Measurements from ENCODE around the gene TWF1.

TWF1 gene

DNA sequence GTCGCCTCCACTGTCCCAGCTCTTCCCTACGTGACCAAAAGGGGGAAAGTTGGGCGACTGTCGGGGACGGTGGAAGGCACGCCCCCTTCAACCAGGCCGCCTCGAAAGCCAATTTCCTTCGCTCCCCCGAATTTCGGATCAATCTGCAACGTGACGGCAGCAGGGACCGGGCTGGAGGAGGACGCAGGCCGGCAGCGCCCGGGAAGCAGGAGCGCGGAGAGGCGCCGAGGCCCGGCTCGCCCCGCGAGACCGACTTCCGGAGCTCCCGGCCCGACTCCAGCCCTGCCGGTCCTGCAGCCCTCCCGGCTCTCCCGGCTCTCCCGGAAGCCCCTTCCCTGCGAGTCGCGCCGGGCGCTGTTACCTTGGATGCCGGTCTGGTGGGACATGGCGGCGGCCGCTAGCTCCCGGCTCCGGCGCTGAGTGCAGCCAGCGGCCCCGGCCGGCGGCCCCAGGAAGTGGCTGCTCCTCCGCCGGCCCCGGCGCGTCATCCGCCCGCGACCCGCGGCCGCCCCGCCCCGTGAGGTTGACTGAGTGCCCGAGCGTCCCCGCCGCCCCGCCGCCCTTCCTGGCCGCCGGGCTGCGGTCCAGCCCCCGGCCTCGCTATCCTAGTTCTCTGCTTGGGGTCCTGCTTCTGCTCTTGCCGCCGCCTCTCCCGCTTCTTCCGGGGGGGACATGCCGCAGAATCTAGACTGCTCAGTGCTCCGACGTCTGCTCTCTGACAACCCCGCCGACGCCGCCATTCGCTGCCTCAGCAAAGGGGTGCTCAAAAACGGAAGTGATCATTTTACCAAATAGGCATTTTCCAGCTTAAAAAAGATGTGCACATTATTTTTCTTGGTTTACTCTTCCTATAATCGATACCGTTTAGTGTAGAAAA, at the start of gene TWF1:
Gene TWF1 (minus strand): TSS at position 458 of the 877 bp plus-strand sequence. CDS start 72 bp downstream, at position 386.
- DNase-seq (ENCODE audit: low spot score) = peak; percentile 95

DNA sequence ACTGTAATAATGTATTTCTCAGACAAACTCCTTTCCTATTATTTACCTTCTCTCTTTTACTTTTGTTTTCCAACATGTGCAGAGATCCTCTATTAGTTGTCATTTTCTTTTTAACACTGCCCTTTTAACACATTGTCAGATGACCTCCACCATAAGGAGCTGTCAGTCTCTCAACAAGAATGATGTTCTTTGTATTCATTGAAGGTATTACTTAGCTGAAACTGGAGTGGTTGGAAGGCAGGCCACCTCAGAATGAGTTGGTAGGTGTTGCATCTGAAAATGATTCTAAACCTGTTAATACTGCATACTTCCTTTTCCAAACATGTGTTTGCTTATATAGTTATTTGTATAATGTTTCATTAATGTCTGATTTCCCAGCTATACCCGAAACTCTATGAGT, 46.6 kb upstream of the TWF1 start:
- DNase-seq (ENCODE audit: low spot score) = no peak

DNA sequence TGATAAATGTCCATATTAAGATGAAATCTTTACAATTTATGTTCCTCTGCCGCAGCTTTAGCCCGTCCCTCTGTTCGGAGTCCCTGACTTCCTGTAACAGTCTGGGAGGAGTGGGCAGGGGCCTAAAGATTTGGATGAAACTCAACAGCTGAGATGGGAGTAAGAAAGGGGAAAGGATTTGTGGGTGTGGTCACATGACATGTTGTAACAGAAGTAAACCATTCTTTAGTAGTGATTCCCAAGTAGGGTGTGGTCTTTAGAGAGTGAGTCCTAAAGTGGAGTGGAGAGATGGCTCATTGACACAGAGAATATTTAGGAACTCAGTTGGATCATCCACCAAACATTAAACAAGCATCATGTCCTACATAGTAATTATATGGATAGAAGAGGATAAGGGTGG, 42.7 kb upstream of the TWF1 start:
- no peak for DNase-seq (ENCODE audit: low spot score)

DNA sequence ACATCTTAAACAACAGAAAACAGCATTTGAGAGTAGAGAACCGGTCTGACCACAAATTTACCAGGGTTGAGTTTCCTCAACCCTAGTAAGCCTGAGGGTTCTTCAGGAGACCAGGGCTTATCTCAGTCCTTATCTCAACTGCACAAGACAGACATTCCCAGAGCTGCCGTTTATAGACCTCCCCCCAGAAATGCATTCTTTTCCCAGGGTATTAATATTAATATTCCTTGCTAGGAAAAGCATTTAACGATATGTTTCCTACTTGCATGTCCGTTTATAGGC, 42.0 kb upstream of the TWF1 start:
- no peak for DNase-seq (ENCODE audit: low spot score)

DNA sequence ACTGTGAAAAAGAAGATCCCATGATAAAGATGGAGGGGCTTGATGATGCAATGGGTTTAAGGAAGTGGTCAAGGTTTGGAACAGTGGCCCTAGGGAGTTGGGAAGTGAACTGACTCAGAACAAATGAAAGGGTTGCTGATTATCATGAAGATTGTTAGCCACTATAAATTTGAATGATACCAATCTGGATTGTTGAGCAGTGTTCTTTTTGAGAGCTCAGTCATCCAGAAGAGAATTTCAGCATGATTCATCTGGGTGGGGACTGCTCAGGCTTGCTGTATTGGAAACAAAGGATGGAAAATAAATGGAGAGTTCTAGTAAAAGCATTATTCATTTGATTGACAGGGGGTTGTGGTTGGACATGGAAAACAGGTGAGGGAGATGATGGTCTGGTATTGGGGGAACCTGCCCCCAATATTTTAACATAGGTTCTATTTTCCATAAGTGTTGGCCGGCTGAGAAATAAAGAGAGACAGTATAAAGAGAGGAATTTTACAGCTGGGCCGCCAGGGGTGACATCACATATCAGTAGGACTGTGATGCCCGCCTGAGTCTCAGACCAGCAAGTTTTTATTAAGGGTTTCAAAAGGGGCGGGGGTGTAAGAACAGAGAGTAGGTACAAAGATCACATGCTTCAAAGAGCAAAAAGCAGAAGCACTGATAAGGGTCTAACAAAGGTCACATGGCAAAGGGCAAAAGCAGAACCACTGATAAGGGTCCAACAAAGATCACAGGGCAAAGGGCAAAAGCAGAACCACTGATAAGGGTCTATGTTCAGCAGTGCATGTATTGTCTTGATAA, 41.5 kb upstream of the TWF1 start:
- peak; percentile 39 for DNase-seq (ENCODE audit: low spot score)

DNA sequence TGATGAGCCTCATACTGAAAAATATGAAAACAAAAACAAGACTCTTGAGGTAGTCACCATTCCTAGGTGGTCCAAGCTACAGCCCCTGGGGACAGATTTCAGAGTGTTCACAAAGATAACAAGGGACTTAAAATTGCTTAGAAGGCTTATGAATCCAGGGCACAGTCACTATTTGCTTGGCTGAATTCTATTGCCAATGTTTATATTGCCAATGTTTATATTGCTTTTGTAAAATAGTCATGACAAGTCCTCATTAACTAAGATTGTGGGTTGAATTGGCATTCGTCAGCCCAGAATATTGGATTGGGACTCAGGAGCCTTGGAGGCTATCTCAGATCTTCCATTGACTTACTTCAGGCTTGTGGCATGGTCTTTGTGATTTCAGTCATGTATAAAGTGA, 36.1 kb upstream of the TWF1 start:
- DNase-seq (ENCODE audit: low spot score) = no peak

DNA sequence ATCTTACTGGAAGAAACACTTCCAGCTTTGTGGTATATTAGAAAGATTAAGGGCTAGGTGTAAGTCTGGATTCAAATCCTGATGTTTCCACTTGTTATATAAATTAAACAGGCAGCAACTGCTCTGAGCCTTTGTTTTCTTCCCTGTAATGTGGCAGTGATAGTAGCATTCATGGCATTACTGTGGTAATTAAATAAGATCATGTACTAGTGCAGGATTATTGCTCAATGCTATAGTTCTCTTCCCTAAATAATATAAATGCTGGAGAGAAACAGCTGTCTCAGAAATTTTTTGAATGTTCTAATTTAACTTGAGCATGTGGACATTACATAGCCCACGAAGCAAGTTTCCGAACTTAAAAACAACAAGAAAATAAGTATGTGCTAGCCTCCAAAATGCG, 35.1 kb upstream of the TWF1 start:
- no peak for DNase-seq (ENCODE audit: low spot score)

DNA sequence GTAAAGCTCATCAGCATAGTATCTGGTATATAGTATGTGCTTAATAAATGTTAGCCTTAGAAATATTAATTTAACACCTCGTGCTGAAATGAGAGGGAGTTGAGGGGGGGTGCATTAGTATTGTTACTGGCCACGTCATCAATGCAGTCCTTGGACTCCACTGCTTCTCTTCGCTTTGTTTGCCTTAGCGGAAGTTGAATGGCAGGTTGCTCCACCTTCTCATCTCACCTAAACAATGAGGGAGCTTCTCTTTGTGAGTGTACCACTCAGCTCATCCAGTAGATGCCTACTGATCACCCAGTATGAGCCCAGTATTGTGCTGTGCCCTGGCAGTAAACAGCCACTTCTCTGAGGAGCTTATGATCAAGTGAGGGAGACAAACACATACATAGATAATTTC, 34.2 kb upstream of the TWF1 start:
- no peak for DNase-seq (ENCODE audit: low spot score)

DNA sequence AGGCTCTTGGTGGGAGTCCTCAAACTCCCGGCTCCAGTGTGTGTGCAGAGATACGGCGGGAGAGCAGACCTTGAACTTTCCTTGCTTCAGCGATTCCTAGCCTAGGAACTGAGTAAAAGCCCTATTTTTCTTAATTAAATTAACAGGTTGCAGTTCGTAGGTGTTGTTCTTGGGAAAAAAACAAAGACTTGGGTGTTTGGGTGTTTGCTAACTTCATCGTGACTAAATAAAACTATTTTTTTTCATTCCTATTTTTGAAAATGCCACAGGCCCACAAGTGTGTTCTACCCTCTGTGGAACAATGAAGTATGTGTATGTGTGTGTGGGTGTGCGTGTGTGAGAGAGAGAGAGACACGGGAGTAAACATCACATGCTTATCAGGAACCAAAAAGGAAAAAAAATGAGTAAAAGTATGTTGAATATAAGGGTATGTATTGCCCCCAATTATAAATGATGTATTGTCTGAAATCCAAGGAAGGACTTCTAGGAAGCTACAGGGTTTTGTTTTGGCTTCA, 30.4 kb upstream of the TWF1 start:
- DNase-seq (ENCODE audit: low spot score) = no peak

DNA sequence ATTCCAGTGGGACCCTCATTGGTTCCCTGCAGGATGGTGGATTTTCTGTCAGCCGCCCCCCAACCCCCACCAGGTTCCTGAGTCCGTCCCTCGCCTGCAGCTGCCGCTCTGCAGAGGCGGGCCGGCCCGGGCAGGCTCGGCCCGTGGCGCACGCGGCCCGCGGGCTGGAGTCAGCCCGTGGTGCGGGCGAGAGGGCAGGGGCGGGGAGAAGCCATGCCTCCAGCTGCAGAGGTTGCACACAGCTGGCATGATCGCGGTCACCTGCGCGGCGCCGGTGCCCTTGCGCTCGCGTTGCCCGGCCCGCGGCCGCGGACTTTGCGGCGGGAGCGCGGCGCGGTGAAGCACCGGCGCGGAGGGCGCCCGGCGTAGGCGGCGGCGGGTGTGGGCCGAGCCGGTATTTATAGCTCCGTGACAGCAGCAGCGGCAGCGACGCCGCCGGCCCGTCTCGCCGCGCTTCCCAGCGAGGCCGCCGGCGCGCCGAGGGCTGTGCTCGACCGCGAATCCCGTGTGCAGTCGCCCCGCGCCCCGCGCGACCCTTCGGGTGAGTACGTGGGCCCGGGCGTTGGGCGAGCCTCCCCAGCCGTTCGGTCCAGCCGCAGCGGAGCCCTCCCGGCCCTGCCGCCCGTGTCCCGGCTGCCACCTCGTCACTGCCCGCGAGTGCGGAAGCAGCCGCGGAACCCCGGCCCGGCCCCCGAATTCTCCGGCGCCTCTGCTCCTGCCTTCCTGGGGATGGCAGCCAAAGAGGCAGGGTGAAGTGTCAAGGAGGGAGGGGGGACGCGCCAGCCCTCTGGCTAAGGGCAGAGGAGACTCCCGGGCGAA, 29.7 kb upstream of the TWF1 start, which contains the start of gene TMEM117:
Gene TMEM117 (plus strand): TSS at position 426 of the 819 bp plus-strand sequence.
- peak; percentile 83 for DNase-seq (ENCODE audit: low spot score)

DNA sequence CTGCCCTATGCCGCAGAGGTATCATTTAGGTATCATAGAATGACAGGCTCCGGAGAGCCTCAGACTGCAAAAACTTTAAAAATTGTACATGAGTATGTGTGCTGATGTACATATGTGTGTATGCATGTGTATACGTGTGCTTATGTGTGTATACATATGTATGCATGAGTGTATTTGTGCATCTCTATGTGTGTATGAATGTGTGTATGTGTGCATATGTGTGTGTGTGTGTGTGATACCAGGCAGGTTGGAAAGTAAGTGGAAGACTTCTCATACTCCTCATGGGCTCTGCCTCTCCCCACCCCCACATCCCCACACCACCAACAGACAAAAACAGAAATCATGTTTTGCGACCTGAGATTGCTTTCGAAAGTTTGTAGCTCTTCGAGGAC, 29.1 kb upstream of the TWF1 start:
- no peak for DNase-seq (ENCODE audit: low spot score)

DNA sequence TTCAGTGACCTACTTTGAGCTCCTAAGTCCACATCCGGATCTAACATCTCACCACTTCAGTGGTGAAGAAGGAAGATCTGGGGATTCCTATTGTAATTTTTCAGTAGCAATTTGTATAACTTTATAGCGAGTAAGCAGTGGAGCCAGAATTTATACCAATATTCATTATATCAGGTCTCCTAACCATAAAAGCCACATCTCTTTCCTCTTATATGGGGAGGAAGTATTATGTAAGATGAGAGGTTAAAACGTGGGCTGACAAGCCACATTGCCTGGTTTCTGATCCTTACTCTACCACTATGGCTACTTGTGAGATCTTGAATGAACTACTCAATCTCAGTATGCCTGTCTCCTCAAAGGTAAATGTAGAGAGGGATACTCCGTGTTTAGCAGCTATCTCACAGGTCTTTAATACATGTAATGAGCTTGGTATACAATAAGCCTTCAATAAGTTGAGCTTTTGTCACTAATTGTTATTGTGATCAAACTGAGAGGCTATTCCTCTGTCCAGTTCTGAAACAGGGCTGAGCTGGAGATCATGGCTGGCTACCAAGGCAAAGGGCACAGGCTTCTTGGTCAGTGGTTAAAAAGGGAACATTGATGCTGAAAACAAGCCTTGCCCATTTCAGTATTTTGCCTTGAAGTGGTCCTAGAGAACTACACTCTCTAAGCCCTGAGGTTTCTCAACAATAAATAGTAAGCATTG, 26.5 kb upstream of the TWF1 start:
- DNase-seq (ENCODE audit: low spot score) = no peak

DNA sequence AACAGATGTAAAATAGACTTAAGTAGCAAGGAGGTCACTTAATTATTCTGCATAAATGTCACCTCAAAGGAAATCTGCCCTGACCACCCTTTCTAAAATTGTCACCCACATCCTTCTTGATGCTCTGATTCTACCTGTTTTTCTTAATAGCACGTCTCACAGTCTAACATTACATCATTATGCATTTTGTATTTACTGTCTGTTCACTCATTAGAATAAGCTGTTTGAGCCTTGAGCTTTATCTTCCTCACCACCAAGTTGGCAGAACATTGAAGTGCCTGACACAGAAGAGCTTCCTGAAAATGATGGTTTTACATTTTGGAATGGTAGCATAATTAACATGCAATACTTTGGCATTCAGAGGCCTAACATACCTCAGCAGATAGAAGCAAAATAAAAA, 21.0 kb upstream of the TWF1 start:
- no peak for DNase-seq (ENCODE audit: low spot score)

DNA sequence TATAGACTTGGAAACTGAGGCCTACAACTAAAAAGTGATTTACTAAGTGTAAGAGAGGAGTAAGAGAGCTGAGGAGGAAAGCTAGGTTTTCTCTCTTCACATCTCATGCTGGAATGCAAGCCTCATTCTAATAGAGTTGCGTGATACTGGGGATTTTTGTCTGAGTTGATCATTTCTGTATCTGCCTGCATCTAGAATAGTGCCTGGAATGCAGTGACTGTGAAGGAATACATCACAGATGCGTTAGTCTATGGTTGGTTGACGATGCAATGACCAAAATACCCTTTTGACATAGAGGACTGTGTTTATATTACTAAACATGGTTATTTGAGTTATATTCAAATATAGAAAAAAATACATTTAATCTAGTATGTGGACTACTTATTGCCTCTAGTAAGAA, 20.6 kb upstream of the TWF1 start:
- no peak for DNase-seq (ENCODE audit: low spot score)

DNA sequence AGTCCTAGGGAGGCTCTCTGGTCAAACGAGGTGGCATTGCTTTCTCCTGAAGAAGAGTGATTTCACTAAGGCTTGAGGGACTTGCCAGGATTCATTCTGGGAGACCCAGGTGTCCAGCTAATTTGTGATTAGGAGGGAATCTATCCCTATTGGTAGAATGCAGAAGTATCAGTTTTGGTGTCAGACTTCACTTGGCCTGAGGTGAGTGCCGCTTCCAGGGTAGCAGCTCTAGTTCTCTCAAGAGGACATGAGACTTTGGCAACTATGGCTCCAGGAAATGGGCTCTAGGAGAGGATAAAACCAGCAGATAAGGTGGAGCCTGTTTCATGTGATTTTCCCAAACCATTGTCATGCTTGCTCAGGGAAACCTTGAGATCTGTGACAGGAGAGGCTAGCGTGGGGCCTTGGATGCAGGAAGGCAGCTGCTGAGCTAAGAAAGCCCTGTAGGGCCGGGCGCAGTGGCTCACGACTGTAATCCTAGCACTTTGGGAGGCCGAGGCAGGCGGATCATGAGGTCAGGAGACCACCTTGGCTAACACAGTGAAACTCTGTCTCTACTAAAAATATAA, 18.2 kb upstream of the TWF1 start:
- no peak for DNase-seq (ENCODE audit: low spot score)

DNA sequence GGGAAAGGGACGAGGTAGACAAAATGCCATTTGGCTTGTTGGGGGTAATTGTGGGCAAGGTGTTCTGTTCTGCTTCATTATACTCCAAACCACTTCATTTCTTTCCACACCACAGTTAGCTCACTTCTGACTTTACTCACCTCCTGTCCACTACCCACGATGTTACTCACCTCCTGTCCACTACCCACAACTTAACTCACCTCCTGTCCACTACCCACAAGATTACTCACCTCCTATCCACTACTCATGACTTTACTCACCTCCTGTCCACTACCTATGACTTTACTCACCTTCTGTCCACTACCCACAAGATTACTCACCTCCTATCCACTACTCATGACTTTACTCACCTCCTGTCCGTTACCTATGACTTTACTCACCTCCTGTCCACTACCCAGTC, 10.1 kb upstream of the TWF1 start:
- DNase-seq (ENCODE audit: low spot score) = no peak

DNA sequence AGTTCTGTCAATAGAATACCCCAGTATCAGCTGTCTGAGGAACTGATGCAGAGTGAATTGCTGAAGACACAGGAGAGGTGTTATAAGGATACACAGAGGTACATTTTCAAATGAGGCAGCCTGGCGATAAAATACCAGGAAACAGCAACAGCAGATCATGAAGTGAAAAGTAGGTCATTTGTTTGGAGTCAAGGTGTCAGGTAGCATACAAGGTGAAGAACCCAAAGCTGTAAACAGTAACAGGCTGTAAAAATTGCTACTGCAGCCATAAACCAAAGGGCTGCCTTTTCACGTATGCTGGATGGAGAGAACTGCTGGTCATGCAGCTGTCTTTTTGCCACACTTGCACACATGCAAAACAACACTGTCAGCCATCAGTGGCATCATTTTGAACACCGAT, 9.3 kb upstream of the TWF1 start:
- no peak for DNase-seq (ENCODE audit: low spot score)

DNA sequence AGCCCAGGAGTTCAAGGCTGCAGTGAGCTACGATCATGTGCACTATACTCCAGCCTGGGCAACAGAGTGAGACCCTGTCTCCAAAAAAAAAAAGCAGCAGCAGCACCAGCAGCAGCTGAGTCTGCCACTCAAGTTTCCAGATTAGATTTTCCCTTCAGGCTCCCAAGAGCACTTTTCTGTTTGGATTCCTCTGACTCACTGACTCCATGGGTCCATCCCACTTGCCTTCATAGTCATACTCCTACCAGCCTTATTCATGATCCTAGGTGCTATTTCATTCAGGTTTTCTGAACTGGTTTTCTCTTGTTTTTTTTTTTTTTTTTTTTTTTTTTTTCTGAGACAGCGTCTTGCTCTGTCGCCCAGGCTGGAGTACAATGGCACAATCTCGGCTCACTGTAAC, 6.8 kb upstream of the TWF1 start:
- DNase-seq (ENCODE audit: low spot score) = peak; percentile 28

DNA sequence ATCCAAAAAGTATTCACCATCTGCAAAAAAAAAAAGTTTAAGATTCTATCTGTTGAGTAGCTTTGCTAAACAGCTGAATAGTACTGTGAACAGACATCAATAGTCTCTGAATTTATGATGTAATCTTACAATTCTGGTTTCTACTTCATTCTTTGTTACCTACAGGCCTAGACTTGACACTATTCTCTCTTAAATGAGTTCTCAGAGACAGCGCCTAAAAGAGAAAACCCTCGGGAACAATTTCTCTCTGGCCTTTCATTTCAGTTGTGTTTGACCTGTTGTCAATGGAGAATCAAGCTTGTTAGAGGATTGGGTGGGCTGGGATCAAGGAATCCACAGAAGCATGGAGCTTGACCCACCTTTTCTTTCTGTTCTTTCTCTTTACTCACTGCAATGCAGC, 5.9 kb upstream of the TWF1 start:
- DNase-seq (ENCODE audit: low spot score) = no peak

DNA sequence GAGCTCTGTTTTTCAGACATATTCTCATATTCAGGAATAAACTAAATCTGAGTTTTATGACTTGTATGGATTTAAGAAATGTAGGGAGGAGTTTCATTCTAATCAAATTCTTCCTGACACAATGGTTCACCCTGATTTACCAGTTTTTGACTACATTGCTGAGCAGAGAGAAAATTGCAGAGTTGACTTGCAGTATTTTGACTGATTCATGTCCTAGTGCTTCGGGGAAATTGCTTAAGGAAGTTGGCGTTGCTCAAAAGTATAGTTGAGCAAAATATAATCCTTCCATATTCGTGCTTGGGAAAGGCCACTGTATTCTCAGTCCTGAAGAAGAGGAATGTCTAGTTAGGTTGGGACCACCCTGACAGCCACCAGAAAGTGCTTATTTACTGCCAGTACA, 1.3 kb upstream of the TWF1 start:
- no peak for DNase-seq (ENCODE audit: low spot score)

DNA sequence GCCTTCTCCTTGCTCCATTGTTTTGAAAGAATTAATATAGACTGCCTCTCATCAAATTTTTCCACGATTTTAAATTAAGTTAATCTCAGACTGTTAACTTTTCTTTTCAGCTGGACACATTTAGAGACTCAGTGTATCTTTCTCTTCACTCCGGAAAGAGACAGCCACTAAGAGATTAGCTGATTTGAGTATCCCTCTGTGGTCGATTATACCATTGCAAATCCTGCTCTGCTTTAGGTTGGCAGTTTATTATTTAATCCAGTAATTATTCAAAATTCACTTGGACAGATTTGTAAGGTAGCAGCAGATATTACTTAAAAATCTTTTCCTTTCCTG, 588 bp upstream of the TWF1 start:
- no peak for DNase-seq (ENCODE audit: low spot score)

Measured in AG08396 (cell line).